ENCODE measurements around the gene MAGEB6B. TPM values are rescaled to one million over a fixed set of nuclear protein-coding genes. Genes with fewer than 3 reads are reported as not detected.
"Not testable (repeated sequence)": the region's sequence is repeated elsewhere in the genome, so short reads cannot be mapped to it uniquely, and the experiment has no call there.

The MAGEB6B gene
- not detected for total RNA-seq

- no peaks in the 10 kb centered on the region for H3K27me3 Mint-ChIP-seq
- H3K27ac Mint-ChIP-seq, result no peak within 1 kb of the TSS
- no peaks in the 10 kb centered on the region for H3K9me3 Mint-ChIP-seq
- no peak for DNase-seq
- ChIA-PET POLR2A (no interaction called here), CTCF (no interaction called here)
- H3K4me3 Mint-ChIP-seq, result no peak within 1 kb of the TSS
- no peaks in the 10 kb centered on the region for H3K4me1 Mint-ChIP-seq
- H3K36me3 Mint-ChIP-seq (ENCODE audit: low read depth), result no peaks in the 10 kb centered on the region
Observed at GRCh38 chrX:26160301-26160700, at the start of gene MAGEB6B. Gene MAGEB6B (plus strand): TSS chrX:26160601. CDS start chrX:26160601, 0 bp downstream.

GRCh38 chrX:26138274-26138673, 22.1 kb upstream of the MAGEB6B start, which contains the start of gene MAGEB18:
Gene MAGEB18 (plus strand): TSS chrX:26138343. CDS start chrX:26138986, 643 bp downstream.
- H3K4me1 Mint-ChIP-seq, result no peaks in the 10 kb centered on the region
- H3K27me3 Mint-ChIP-seq, result no peaks in the 10 kb centered on the region
- no peaks in the 10 kb centered on the region for H3K36me3 Mint-ChIP-seq (ENCODE audit: low read depth)
- no peak within 1 kb of the TSS for H3K4me3 Mint-ChIP-seq
- H3K27ac Mint-ChIP-seq, result no peak within 1 kb of the TSS
- H3K9me3 Mint-ChIP-seq, result peaks cover 2% of the 10 kb centered on the region
- ChIA-PET CTCF (interaction anchor here (0.6 kb wide), 1 partner anchor 905 kb away, joined by 3 read pairs; no protein-coding TSS in a partner anchor), POLR2A (no interaction called here)
- DNase-seq, result no peak

GRCh38 chrX:26146024-26146423, 14.4 kb upstream of the MAGEB6B start:
- no peaks in the 10 kb centered on the region for H3K4me1 Mint-ChIP-seq
- no peaks in the 10 kb centered on the region for H3K36me3 Mint-ChIP-seq (ENCODE audit: low read depth)
- ChIA-PET POLR2A (no interaction called here), CTCF (no interaction called here)
- no peaks in the 10 kb centered on the region for H3K9me3 Mint-ChIP-seq
- H3K4me3 Mint-ChIP-seq, result no peak overlapping the region
- no peaks in the 10 kb centered on the region for H3K27me3 Mint-ChIP-seq
- H3K27ac Mint-ChIP-seq, result no peak overlapping the region
- no peak for DNase-seq

DNA sequence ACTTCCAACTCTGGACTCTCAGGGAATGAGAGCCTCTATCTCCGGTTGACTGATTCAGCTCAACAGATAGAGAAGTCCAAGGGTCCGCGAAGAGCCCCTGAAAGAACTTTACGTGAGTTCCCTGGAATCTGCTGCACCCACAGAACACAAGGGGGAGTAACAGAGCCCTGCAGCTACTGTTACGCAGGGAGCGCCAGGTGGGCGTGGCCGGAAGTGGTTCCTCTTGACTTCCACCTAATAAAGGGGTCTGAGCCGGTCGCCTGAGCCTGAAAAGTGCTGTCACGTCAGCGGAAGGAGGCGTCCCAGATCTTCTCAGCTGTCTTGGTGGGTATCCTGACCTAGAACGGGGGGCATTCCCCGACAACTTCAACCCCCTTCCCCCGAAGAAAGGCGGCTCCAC, 31.8 kb downstream of the MAGEB6B start, which contains the start of gene MAGEB6:
Gene MAGEB6 (plus strand): TSS at position 237 of the 400 bp plus-strand sequence. CDS start 1,407 bp downstream, outside the sequence.
- no peaks in the 10 kb centered on the region for H3K36me3 Mint-ChIP-seq (ENCODE audit: low read depth)
- H3K4me1 Mint-ChIP-seq, result no peaks in the 10 kb centered on the region
- POLR2A ChIA-PET, result no interaction called here
- DNase-seq, result no peak
- no peaks in the 10 kb centered on the region for H3K27me3 Mint-ChIP-seq
- no peak within 1 kb of the TSS for H3K4me3 Mint-ChIP-seq
- no peaks in the 10 kb centered on the region for H3K9me3 Mint-ChIP-seq
- CTCF ChIA-PET, result no interaction called here
- no peak within 1 kb of the TSS for H3K27ac Mint-ChIP-seq

DNA sequence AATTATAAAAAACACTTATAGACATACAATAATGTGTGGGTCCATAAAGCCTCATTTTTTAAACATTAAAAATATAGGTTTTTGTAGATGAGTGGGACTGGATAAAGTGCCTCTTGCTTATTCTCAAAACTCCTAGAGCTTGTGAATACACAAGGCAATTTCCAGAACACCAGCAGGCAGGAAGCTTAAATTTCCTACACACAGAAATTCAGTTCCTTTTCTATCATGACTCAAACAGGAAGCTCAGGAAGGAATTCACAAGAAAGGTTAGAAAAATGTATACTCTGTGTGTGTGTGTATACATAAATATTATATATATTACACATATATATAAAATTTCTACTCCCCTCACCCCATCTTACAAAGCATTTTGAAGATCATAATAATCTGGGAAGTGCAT, 43.2 kb downstream of the MAGEB6B start:
- H3K27ac Mint-ChIP-seq, result no peak overlapping the region

GRCh38 chrX:26204717-26205116, 44.3 kb downstream of the MAGEB6B start:
- H3K4me1 Mint-ChIP-seq; DNase-seq; CTCF ChIA-PET; POLR2A ChIA-PET; H3K9me3 Mint-ChIP-seq; H3K36me3 Mint-ChIP-seq (ENCODE audit: low read depth); H3K27me3 Mint-ChIP-seq; H3K4me3 Mint-ChIP-seq; H3K27ac Mint-ChIP-seq: not testable (repeated sequence)

More for the DNA sequence above, 43.2 kb downstream of the MAGEB6B start:
- Mint-ChIP-seq H3K4me1 (no peaks in the 10 kb centered on the region), H3K36me3 (ENCODE audit: low read depth) (no peaks in the 10 kb centered on the region), H3K9me3 (peaks cover 2% of the 10 kb centered on the region), H3K4me3 (no peak overlapping the region), H3K27me3 (no peaks in the 10 kb centered on the region)
- ChIA-PET CTCF (no interaction called here), POLR2A (no interaction called here)
- no peak for DNase-seq

GRCh38 chrX:26208012-26208411, 47.6 kb downstream of the MAGEB6B start:
- H3K27me3 Mint-ChIP-seq, result no peaks in the 10 kb centered on the region
- no peak overlapping the region for H3K4me3 Mint-ChIP-seq

More at GRCh38 chrX:26208012-26208411, 47.6 kb downstream of the MAGEB6B start:
- ChIA-PET POLR2A (no interaction called here), CTCF (no interaction called here)
- Mint-ChIP-seq H3K4me1 (no peaks in the 10 kb centered on the region), H3K27ac (no peak overlapping the region), H3K36me3 (ENCODE audit: low read depth) (no peaks in the 10 kb centered on the region), H3K9me3 (no peaks in the 10 kb centered on the region)
- DNase-seq, result no peak

Other genes starting within 250 kb of the MAGEB6B start
- gene MAGEB18, start 22.3 kb upstream of the MAGEB6B start, total RNA-seq, result not detected
- not detected for gene MAGEB6, start 31.8 kb downstream of the MAGEB6B start, total RNA-seq
- not detected for gene MAGEB5, start 55.6 kb downstream of the MAGEB6B start, total RNA-seq